Neutrophil (primary cell): ENCODE data around the gene ABLIM1.

Experiments
- H3K27ac ChIP-seq: fragments of 200-600 bp; sonication (generic); 2 replicates; pipeline ENCODE4 v1.5.1; 2016; ENCODE audit warnings: mild to moderate bottlenecking, moderate library complexity
- H3K27me3 ChIP-seq: fragments of 200-600 bp; sonication (generic); 2 replicates; pipeline ENCODE4 v1.6.0; 2016; ENCODE audit warnings: mild to moderate bottlenecking
- H3K36me3 ChIP-seq: fragments of 200-600 bp; sonication (generic); 2 replicates; pipeline ENCODE4 v1.5.1; 2017
- H3K4me1 ChIP-seq, 2 experiments: fragments of 200-600 bp in 1 of 2; sonication (generic) in 1 of 2; 1 replicate in 1 of 2; 2 replicates in 1 of 2; pipeline versions ENCODE4 v1.5.1 to v1.6.1; 2013 to 2016; ENCODE audit warnings: low read depth in 1 of 2, low read length in 1 of 2, mild to moderate bottlenecking in 1 of 2, moderate library complexity in 1 of 2; ENCODE audit not compliant: control insufficient read depth in 1 of 2, insufficient read depth in 1 of 2
- H3K4me3 ChIP-seq, 2 experiments: fragments of 200-600 bp in 1 of 2; sonication (generic) in 1 of 2; 1 replicate in 1 of 2; 2 replicates in 1 of 2; pipeline ENCODE4 v1.5.1; 2013 to 2016; ENCODE audit warnings: low read depth in 1 of 2, low read length in 1 of 2, mild to moderate bottlenecking in 1 of 2, moderate library complexity in 1 of 2
- H3K9me3 ChIP-seq: fragments of 200-600 bp; sonication (generic); 2 replicates; pipeline ENCODE4 v1.5.1; 2016
- CTCF ChIP-seq: fragments of 200-600 bp; sonication (generic); IDR thresholded peaks from 2 replicates; pipeline ENCODE4 v1.5.1; 2016; ENCODE audit warnings: antibody characterized with exemption

ABLIM1 gene

GRCh38 chr10:114652402-114653368 lies 5.4 kb downstream of the ABLIM1 start:
- no peak for TF ChIP-seq CTCF

GRCh38 chr10:114650831-114651230 lies 7.2 kb downstream of the ABLIM1 start:
- H3K27me3 ChIP-seq: no peaks in the 10 kb centered on the region

More at GRCh38 chr10:114652402-114653368, 5.4 kb downstream of the ABLIM1 start:
- no peaks in the 10 kb centered on the region for H3K9me3 ChIP-seq
- H3K27ac ChIP-seq: no peak overlapping the region
- no peaks in the 10 kb centered on the region for H3K4me1 ChIP-seq
- H3K4me3 ChIP-seq: no peak overlapping the region
- no peaks in the 10 kb centered on the region for H3K36me3 ChIP-seq
- H3K27me3 ChIP-seq: no peaks in the 10 kb centered on the region

GRCh38 chr10:114650266-114650665 lies 7.8 kb downstream of the ABLIM1 start:
- Histone ChIP-seq H3K27ac (no peak overlapping the region), H3K9me3 (no peaks in the 10 kb centered on the region)
- no peak for TF ChIP-seq CTCF

More at GRCh38 chr10:114650831-114651230, 7.2 kb downstream of the ABLIM1 start:
- Histone ChIP-seq H3K4me3 (no peak overlapping the region), H3K4me1 (peaks cover 0 to 3% of the 10 kb centered on the region in 2 experiments), H3K27ac (no peak overlapping the region), H3K9me3 (no peaks in the 10 kb centered on the region), H3K36me3 (no peaks in the 10 kb centered on the region)
- TF ChIP-seq CTCF: no peak

GRCh38 chr10:114649217-114649903 lies 8.7 kb downstream of the ABLIM1 start:
- H3K27ac ChIP-seq: no peak overlapping the region

More at GRCh38 chr10:114650266-114650665, 7.8 kb downstream of the ABLIM1 start:
- H3K4me1 ChIP-seq: peaks cover 0 to 4% of the 10 kb centered on the region in 2 experiments
- no peak overlapping the region for H3K4me3 ChIP-seq
- H3K36me3 ChIP-seq: no peaks in the 10 kb centered on the region
- no peaks in the 10 kb centered on the region for H3K27me3 ChIP-seq

GRCh38 chr10:114648368-114648767 lies 9.7 kb downstream of the ABLIM1 start:
- H3K4me1 ChIP-seq: peaks cover 0 to 4% of the 10 kb centered on the region in 2 experiments
- no peak overlapping the region for H3K4me3 ChIP-seq
- no peaks in the 10 kb centered on the region for H3K36me3 ChIP-seq
- no peak for TF ChIP-seq CTCF
- no peaks in the 10 kb centered on the region for H3K27me3 ChIP-seq
- H3K9me3 ChIP-seq: no peaks in the 10 kb centered on the region
- H3K27ac ChIP-seq: no peak overlapping the region

More at GRCh38 chr10:114649217-114649903, 8.7 kb downstream of the ABLIM1 start:
- Histone ChIP-seq H3K4me3 (no peak overlapping the region), H3K36me3 (no peaks in the 10 kb centered on the region), H3K4me1 (peaks cover 0 to 4% of the 10 kb centered on the region in 2 experiments), H3K27me3 (no peaks in the 10 kb centered on the region), H3K9me3 (no peaks in the 10 kb centered on the region)
- no peak for TF ChIP-seq CTCF
